Stomach smooth muscle (tissue), 2 donors: ENCODE data around the gene ZNF394.
A peak's percentile ranks its signal among the peaks of the same experiment; 100 is the strongest.

Experiments
- H3K27ac ChIP-seq: one replicate; pipeline ENCODE4 v1.7.0; 2013; ENCODE audit warnings: mild to moderate bottlenecking, low read length, inconsistent platforms
- H3K27me3 ChIP-seq, 2 donors: one replicate each; pipeline ENCODE4 v1.7.0; 2013; ENCODE audit warnings: low read length in 2 of 2; ENCODE audit not compliant: insufficient read depth in 2 of 2, control insufficient read depth in 1 of 2
- H3K36me3 ChIP-seq, 2 donors: one replicate each; pipeline ENCODE4 v1.7.0; 2013; ENCODE audit warnings: low read length in 2 of 2; ENCODE audit not compliant: control insufficient read depth in 2 of 2, insufficient read depth in 2 of 2
- H3K4me1 ChIP-seq: one replicate; pipeline ENCODE4 v1.7.0; 2013; ENCODE audit warnings: low read length; ENCODE audit not compliant: control insufficient read depth, insufficient read depth
- H3K4me3 ChIP-seq, 2 donors: one replicate each; pipeline ENCODE4 v1.7.0; 2013; ENCODE audit warnings: low read length in 2 of 2
- H3K9ac ChIP-seq, 2 donors: one replicate each; pipeline ENCODE4 v1.7.0; 2013; ENCODE audit warnings: low read length in 2 of 2, mild to moderate bottlenecking in 1 of 2
- H3K9me3 ChIP-seq, 2 donors: one replicate each; pipeline ENCODE4 v1.7.0; 2013; ENCODE audit warnings: low read length in 2 of 2; ENCODE audit not compliant: control insufficient read depth in 2 of 2
- donor health status: healthy.
- donor health status: Pancreatic carcinoma.

ZNF394 gene

GRCh38 chr7:99468336-99468918 is 31.7 kb downstream of the ZNF394 start:
- H3K9me3 ChIP-seq: no peaks in the 10 kb centered on the region
- H3K9ac ChIP-seq: no peak overlapping the region
- H3K27me3 ChIP-seq: no peaks in the 10 kb centered on the region
- no peak overlapping the region for H3K4me3 ChIP-seq
- peaks cover 0 to 3% of the 10 kb centered on the region in 2 donors for H3K36me3 ChIP-seq
- H3K4me1 ChIP-seq: peaks cover 27% of the 10 kb centered on the region
- H3K27ac ChIP-seq: no peak overlapping the region

- Histone ChIP-seq H3K36me3 (peaks cover 0 to 10% of the 10 kb centered on the region in 2 donors), H3K4me3 (peak overlapping the region; percentile 85 to 98), H3K27ac (peak overlapping the region; percentile 84), H3K9me3 (no peaks in the 10 kb centered on the region), H3K27me3 (no peaks in the 10 kb centered on the region), H3K4me1 (peaks cover 30% of the 10 kb centered on the region), H3K9ac (peak overlapping the region; percentile 68 to 95)
Measured at GRCh38 chr7:99465421-99465768, 34.7 kb downstream of the ZNF394 start.

GRCh38 chr7:99461221-99461620 is 38.9 kb downstream of the ZNF394 start:
- Histone ChIP-seq H3K4me3 (no peak overlapping the region), H3K36me3 (peaks cover 33 to 49% of the 10 kb centered on the region in 2 donors), H3K9me3 (no peaks in the 10 kb centered on the region), H3K27me3 (no peaks in the 10 kb centered on the region), H3K27ac (no peak overlapping the region), H3K4me1 (peaks cover 27% of the 10 kb centered on the region), H3K9ac (no peak overlapping the region)

GRCh38 chr7:99460651-99461050 is 39.4 kb downstream of the ZNF394 start:
- Histone ChIP-seq H3K27me3 (no peaks in the 10 kb centered on the region), H3K4me1 (peaks cover 23% of the 10 kb centered on the region), H3K9me3 (no peaks in the 10 kb centered on the region), H3K36me3 (peaks cover 36 to 55% of the 10 kb centered on the region in 2 donors), H3K27ac (no peak overlapping the region), H3K9ac (no peak overlapping the region), H3K4me3 (no peak overlapping the region)

- H3K9ac ChIP-seq: no peak overlapping the region
- H3K27me3 ChIP-seq: no peaks in the 10 kb centered on the region
- H3K27ac ChIP-seq: no peak overlapping the region
- peaks cover 46 to 67% of the 10 kb centered on the region in 2 donors for H3K36me3 ChIP-seq
- H3K4me1 ChIP-seq: peaks cover 9% of the 10 kb centered on the region
- no peak overlapping the region for H3K4me3 ChIP-seq
- no peaks in the 10 kb centered on the region for H3K9me3 ChIP-seq
Measured at GRCh38 chr7:99459087-99459486, 41.0 kb downstream of the ZNF394 start.

- H3K9ac ChIP-seq: no peak overlapping the region
- no peak overlapping the region for H3K27ac ChIP-seq
- H3K9me3 ChIP-seq: no peaks in the 10 kb centered on the region
- H3K36me3 ChIP-seq: peaks cover 50 to 71% of the 10 kb centered on the region in 2 donors
- H3K27me3 ChIP-seq: no peaks in the 10 kb centered on the region
- no peak overlapping the region for H3K4me3 ChIP-seq
- peaks cover 6% of the 10 kb centered on the region for H3K4me1 ChIP-seq
Measured at GRCh38 chr7:99457650-99458493, 42.2 kb downstream of the ZNF394 start.

- Histone ChIP-seq H3K4me3 (no peak overlapping the region), H3K9me3 (no peaks in the 10 kb centered on the region), H3K9ac (no peak overlapping the region), H3K27me3 (no peaks in the 10 kb centered on the region), H3K36me3 (peaks cover 50 to 72% of the 10 kb centered on the region in 2 donors), H3K4me1 (peaks cover 6% of the 10 kb centered on the region), H3K27ac (no peak overlapping the region)
Measured at GRCh38 chr7:99457050-99457649, 42.9 kb downstream of the ZNF394 start.

- Histone ChIP-seq H3K4me1 (peaks cover 6% of the 10 kb centered on the region), H3K9ac (no peak overlapping the region), H3K9me3 (no peaks in the 10 kb centered on the region), H3K27ac (no peak overlapping the region), H3K27me3 (no peaks in the 10 kb centered on the region), H3K36me3 (peaks cover 50 to 75% of the 10 kb centered on the region in 2 donors), H3K4me3 (no peak overlapping the region)
Measured at GRCh38 chr7:99456288-99456687, 43.8 kb downstream of the ZNF394 start.

GRCh38 chr7:99455874-99456273 is 44.2 kb downstream of the ZNF394 start:
- Histone ChIP-seq H3K4me1 (peaks cover 3% of the 10 kb centered on the region), H3K27ac (no peak overlapping the region), H3K27me3 (no peaks in the 10 kb centered on the region), H3K4me3 (no peak overlapping the region), H3K9ac (no peak overlapping the region), H3K36me3 (peaks cover 52 to 76% of the 10 kb centered on the region in 2 donors), H3K9me3 (no peaks in the 10 kb centered on the region)

- Histone ChIP-seq H3K27ac (no peak overlapping the region), H3K9ac (no peak overlapping the region), H3K36me3 (peaks cover 44 to 71% of the 10 kb centered on the region in 2 donors), H3K9me3 (no peaks in the 10 kb centered on the region), H3K4me3 (no peak overlapping the region), H3K27me3 (no peaks in the 10 kb centered on the region), H3K4me1 (peaks cover 2% of the 10 kb centered on the region)
Measured at GRCh38 chr7:99453105-99453504, 47.0 kb downstream of the ZNF394 start.
